NCI-H345 treated with DMSO at 0.1 percent for 48 hours (cell line): ENCODE results near the gene DUSP5.
"Not testable (repeated sequence)": the region's sequence is repeated elsewhere in the genome, so short reads cannot be mapped to it uniquely, and the experiment has no call there.

ENCODE experiments used
- DNase-seq: peaks from one replicate; lab custom pipeline; 2025; ENCODE audit not compliant: unreplicated experiment; lab: John Stamatoyannopoulos, UW

DUSP5 gene, protein sequence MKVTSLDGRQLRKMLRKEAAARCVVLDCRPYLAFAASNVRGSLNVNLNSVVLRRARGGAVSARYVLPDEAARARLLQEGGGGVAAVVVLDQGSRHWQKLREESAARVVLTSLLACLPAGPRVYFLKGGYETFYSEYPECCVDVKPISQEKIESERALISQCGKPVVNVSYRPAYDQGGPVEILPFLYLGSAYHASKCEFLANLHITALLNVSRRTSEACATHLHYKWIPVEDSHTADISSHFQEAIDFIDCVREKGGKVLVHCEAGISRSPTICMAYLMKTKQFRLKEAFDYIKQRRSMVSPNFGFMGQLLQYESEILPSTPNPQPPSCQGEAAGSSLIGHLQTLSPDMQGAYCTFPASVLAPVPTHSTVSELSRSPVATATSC

GRCh38 chr10:110497438-110498086, at the start of gene DUSP5:
Gene DUSP5 (plus strand): TSS chr10:110497907. CDS start chr10:110498122, 215 bp downstream.
- peak; percentile 52 for DNase-seq

DNA sequence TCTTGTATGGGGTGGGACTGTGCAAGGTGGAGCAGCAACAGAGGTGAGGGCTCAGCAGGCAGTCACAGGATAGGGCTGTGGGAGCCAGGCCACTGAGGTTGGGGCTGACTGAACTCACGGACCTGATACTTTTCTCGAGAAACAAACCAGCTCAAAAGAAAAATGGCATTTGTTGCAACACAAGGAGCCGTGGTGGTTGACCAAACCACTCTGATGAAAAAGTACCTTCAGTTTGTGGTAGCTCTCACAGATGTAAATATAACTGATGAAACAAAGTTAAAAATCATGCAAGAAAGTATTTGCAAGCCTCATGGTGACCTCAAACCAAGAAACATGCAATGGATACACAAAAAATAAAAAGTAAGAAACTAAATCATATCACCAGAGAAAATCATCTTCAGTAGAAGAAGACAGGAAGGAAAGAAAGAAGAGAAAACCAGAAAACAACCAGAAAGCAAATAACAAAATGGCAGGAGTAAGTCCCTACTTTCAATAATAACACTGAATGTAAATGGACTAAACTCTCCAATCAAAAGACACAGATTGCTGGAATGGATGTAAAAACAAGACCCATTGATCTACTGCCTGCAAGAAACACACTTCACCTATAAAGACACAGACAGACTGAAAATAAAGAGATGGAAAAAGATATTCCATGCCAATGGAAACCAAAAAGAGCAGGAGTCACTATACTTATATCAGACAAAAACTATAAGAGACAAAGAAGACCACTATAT, 48.9 kb upstream of the DUSP5 start:
- no peak for DNase-seq

DNA sequence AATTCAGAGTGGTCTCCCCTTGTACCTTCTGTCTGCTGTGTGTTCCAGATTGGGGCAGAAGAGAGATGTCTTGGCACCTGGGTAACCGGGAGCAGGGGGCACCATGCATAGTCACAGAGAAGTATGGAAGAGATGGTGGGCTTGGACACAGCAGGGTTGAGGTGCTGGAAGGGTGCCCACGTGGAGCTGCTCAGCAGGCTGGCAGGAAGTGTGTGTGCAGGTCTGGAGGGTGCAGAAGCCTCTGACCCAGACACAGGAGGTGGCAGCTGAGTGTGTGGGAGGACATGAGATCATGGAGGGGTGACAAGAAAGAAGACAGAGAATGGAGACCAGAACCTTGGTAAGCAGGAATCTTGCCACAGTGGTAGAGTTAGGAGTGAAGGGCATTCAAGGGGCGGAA, 42.3 kb upstream of the DUSP5 start:
- no peak for DNase-seq

- DNase-seq = peak; percentile 10
These were observed 41.7 kb upstream of the DUSP5 start for GRCh38 chr10:110456046-110456445.

GRCh38 chr10:110456523-110457091, 41.1 kb upstream of the DUSP5 start:
- DNase-seq = no peak

GRCh38 chr10:110457851-110458250, 39.9 kb upstream of the DUSP5 start:
- no peak for DNase-seq

- DNase-seq = no peak
These were observed 39.3 kb upstream of the DUSP5 start for GRCh38 chr10:110458266-110458920.

GRCh38 chr10:110459600-110459999, 38.1 kb upstream of the DUSP5 start:
- DNase-seq = no peak

DNA sequence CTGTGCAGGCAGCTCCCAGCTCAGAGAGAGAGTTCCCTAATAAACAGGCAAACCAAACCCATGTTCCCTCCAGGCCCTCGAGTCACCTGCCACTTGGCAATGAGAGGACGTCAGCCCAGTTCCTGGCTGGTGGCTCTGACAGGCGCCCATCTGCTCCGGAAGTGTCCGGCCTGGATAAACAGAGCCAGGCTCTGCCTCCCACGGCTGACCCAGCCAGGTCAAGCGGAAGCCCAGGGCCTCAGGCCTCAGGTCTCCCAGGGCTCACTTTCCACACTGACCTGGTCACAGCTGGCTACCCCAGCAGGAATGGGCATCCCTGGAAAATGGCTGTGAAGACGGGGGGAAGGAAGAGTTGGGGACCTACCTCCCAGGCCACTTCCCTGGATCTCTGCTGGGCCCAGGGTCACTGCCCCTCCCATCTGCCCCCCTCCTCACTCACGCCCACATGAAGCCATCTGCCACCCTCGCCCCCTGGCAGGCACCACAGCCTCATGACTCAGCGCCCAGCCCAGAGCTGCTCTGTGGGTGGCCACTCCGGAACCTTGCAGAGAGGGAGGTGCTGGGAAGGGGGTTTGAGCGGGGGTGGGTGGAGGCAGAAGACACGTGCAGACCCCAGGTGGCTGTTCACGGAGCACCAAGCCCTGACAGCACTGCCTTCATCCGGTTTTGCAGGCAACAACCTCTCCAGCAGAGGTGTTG, 37.4 kb upstream of the DUSP5 start:
- no peak for DNase-seq

DNA sequence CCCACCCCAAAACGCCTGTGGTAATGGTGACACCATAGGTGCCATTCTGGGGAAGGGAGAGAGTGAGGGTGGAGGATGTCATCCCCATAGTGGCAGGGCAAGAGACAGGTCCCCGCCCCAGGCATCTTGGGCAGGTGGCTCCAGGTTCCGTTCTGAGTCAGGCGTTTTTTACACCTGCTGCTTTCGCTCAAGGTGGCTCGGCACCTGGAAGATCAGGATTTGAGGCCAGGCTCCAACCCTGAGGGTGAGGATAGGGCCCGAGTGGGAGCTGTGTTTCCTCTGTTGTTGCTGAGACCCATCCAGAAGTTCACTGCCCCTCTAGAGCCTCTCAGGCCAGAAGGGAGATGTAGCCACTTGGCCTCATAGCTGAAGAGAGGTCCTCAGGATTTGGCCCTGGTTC, 36.6 kb upstream of the DUSP5 start:
- DNase-seq = no peak

DNA sequence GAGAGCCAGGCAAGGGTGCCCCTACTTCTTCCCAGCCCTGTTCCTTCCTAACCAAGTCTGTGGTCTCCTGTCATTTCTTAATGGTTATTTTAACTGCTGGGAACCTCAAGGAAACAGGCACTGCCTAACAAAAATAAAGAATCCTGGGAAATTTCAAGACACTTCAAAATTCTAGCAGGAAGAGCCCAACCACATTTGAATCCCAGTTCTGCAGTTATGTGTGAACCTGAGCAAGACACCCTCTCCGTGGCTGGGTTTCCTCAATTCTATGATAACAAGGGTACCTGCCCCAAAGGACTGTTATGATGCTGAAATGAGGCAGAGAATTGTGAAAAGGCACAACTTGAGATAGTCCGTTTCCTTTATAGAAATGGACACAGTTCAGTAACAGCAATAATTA, 36.2 kb upstream of the DUSP5 start:
- DNase-seq = no peak

DNA sequence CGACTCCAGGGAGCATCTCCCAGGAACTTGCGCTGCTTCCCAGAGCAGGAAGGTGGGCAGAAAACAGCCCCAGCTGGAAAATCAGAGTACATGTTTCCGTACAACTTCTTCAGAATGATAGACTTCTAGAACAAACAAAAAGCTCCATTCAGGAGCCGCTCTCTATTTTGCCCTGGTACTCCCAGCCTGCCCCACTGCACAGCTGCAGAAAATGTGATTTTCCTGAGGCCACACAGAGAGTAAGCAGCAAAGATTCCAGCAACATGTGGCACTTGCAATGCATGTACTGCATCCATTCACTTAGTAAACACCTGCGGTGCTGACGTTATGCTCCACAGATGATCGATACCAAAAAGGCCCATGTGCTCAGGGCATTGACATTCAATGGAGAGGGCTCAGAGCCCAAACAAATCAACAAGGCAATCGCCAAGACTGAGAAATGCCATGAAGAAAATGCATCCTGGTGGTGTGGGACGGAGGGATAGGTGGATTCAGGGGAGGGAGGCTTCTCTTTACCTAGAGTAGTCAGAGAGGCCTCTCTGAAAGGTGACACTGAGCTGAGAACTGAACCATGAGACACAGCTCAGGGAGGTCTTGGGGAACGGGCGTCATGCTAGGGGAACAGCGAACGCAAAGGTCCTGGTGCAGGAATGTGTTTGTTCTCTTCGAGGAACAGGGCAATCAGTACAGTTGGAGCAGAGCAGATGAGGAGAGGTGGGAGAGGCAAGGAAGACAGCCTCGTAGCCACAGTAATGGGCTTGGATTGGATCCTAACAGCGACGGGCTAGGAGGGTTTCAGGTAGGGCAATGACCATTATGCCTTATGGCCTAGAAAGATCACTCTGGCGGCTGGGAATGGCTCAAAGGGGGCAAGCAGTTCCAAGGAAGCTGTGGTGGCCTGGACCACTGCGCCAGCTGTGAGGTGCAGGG, 35.3 kb upstream of the DUSP5 start:
- DNase-seq = no peak

GRCh38 chr10:110468258-110468657, 29.4 kb upstream of the DUSP5 start:
- DNase-seq = not testable (repeated sequence)

- DNase-seq = not testable (repeated sequence)
These were observed 27.2 kb upstream of the DUSP5 start for GRCh38 chr10:110470541-110470940.

- DNase-seq = no peak
These were observed 26.1 kb upstream of the DUSP5 start for GRCh38 chr10:110471566-110472139.

GRCh38 chr10:110474017-110474416, 23.7 kb upstream of the DUSP5 start:
- no peak for DNase-seq

- DNase-seq = no peak
These were observed 22.9 kb upstream of the DUSP5 start for GRCh38 chr10:110474826-110475225.

- DNase-seq = no peak
These were observed 21.8 kb upstream of the DUSP5 start for GRCh38 chr10:110475722-110476515.
